Thyroid gland (tissue), 4 donors: ENCODE measurements around the gene ZNF10.

Source experiments
- CTCF ChIP-seq, 6 experiments: fragments of 200-600 bp in 3 of 6; fragments of 450-650 bp in 3 of 6; sonication (generic) in 3 of 6; IDR thresholded peaks; one replicate each; pipeline ENCODE4 v1.5.1; 2016 to 2019; ENCODE audit warnings: antibody characterized with exemption in 6 of 6, mild to moderate bottlenecking in 2 of 6, inconsistent platforms in 1 of 6, moderate library complexity in 1 of 6
- POLR2A ChIP-seq, 2 donors: fragments of 450-650 bp; IDR thresholded peaks; one replicate each; pipeline ENCODE4 v1.6.1; 2017; ENCODE audit warnings: antibody characterized with exemption in 2 of 2, mild to moderate bottlenecking in 2 of 2, moderate library complexity in 1 of 2

DNA sequence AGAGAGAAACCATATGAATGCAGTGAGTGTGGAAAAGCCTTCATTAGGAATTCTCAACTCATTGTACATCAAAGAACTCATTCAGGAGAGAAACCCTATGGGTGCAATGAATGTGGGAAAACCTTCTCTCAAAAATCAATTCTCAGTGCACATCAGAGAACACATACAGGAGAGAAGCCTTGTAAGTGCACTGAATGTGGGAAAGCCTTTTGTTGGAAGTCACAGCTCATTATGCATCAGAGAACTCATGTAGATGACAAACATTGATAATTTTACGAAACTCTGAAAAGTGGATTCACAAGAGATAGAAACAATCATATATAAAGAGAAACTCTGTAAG lies 73.8 kb downstream of the ZNF10 start:
- TF ChIP-seq CTCF (IDR thresholded peaks at IDR 0.05) (no peak), POLR2A (IDR thresholded peaks at IDR 0.05) (no peak)
